Lower leg skin (tissue), 3 donors: ENCODE data around the gene CST3.

ENCODE experiments used
- CTCF ChIP-seq, 3 donors: fragments of 450-650 bp; IDR thresholded peaks; one replicate each; pipeline ENCODE4 v1.5.1; 2016; ENCODE audit warnings: antibody characterized with exemption in 3 of 3, mild to moderate bottlenecking in 3 of 3, moderate library complexity in 2 of 3
- POLR2A ChIP-seq, 2 donors: fragments of 450-650 bp; IDR thresholded peaks; one replicate each; pipeline ENCODE4 v1.6.1; 2016 to 2017; ENCODE audit warnings: antibody characterized with exemption in 2 of 2, mild to moderate bottlenecking in 1 of 2, moderate library complexity in 1 of 2

- no peak for TF ChIP-seq CTCF (IDR thresholded peaks at IDR 0.05)
- TF ChIP-seq POLR2A (IDR thresholded peaks at IDR 0.05): no peak
These were observed 31.6 kb upstream of the CST3 start for GRCh38 chr20:23669327-23669726.
